Smooth muscle cell (in vitro differentiated cells): ENCODE data around the gene CFAP77. TPM values are rescaled to one million over a fixed set of nuclear protein-coding genes. Genes with fewer than 3 reads are reported as not detected.

ENCODE experiments used
- DNase-seq: peaks from one replicate; lab custom pipeline; 2025; ENCODE audit not compliant: unreplicated experiment; lab: John Stamatoyannopoulos, UW
- H2AFZ ChIP-seq: fragments of 200-600 bp; sonication (generic); 2 replicates; pipeline ENCODE4 v1.6.0; 2016; ENCODE audit warnings: antibody characterized with exemption, low read depth, mild to moderate bottlenecking
- H3F3A ChIP-seq: fragments of 200-600 bp; sonication (generic); 2 replicates; pipeline ENCODE4 v1.6.0; 2017; ENCODE audit warnings: antibody characterized with exemption, low read depth
- H3K27ac ChIP-seq: fragments of 200-600 bp; sonication (generic); 2 replicates; pipeline ENCODE4 v1.5.1; 2016; ENCODE audit warnings: low read depth, mild to moderate bottlenecking
- H3K27me3 ChIP-seq: fragments of 200-600 bp; sonication (generic); 2 replicates; pipeline ENCODE4 v1.6.1; 2016; ENCODE audit warnings: low read depth, mild to moderate bottlenecking
- H3K36me3 ChIP-seq: fragments of 200-600 bp; sonication (generic); 2 replicates; pipeline ENCODE4 v1.5.1; 2016; ENCODE audit warnings: low read depth
- H3K4me1 ChIP-seq: fragments of 200-600 bp; sonication (generic); 2 replicates; pipeline ENCODE4 v1.5.1; 2016; ENCODE audit warnings: low read depth
- H3K4me2 ChIP-seq: fragments of 200-600 bp; sonication (generic); 2 replicates; pipeline ENCODE4 v1.6.0; 2016; ENCODE audit warnings: mild to moderate bottlenecking
- H3K4me3 ChIP-seq: fragments of 200-600 bp; sonication (generic); 2 replicates; pipeline ENCODE4 v1.5.1; 2016; ENCODE audit warnings: mild to moderate bottlenecking
- H3K79me2 ChIP-seq: fragments of 200-600 bp; sonication (generic); 2 replicates; pipeline ENCODE4 v1.6.0; 2016; ENCODE audit warnings: low read depth, mild to moderate bottlenecking
- H3K9ac ChIP-seq: fragments of 200-600 bp; sonication (generic); 2 replicates; pipeline ENCODE4 v1.6.0; 2016; ENCODE audit warnings: low read depth
- H3K9me3 ChIP-seq: fragments of 200-600 bp; sonication (generic); replicated peaks from 2 replicates; pipeline ENCODE4 v1.5.1; 2016; ENCODE audit warnings: low read depth
- H4K20me1 ChIP-seq: fragments of 200-600 bp; sonication (generic); 2 replicates; pipeline ENCODE4 v1.6.0; 2016; ENCODE audit warnings: low read depth
- WGBS: methylation state at CpG from one replicate; pipeline ENCODE4 v1.1.7; 2016; ENCODE audit warnings: low lambda C conversion rate; 5-methylcytosine and 5-hydroxymethylcytosine counted together
- polyA plus RNA-seq: library from polyadenylated mRNA; unstranded; fragments of >200 nt; fragmentation: Nextera tagmentation; extraction: Ambion mirVana; gene quantifications from 2 replicates; pipeline ENCODE4 v1.2.1, GENCODE V29; 2016
- total RNA-seq: library from RNA; depleted of rRNA; stranded (reverse); fragments of >200 nt; gene quantifications from 2 replicates; pipeline ENCODE4 v1.2.3, GENCODE V29; 2014
- TF ChIP-seq, protein P1 (sequence below): fragments of 200-600 bp; sonication (generic); IDR thresholded peaks from 2 replicates; pipeline ENCODE4 v1.5.1; 2017; ENCODE audit warnings: borderline replicate concordance, mild to moderate bottlenecking, antibody characterized with exemption; ENCODE audit not compliant: insufficient read depth, poor library complexity, severe bottlenecking

CFAP77 gene
- total and polyA plus RNA-seq, 2 experiments from 2014 or later = 0.31 TPM; not detected in 1

DNA sequence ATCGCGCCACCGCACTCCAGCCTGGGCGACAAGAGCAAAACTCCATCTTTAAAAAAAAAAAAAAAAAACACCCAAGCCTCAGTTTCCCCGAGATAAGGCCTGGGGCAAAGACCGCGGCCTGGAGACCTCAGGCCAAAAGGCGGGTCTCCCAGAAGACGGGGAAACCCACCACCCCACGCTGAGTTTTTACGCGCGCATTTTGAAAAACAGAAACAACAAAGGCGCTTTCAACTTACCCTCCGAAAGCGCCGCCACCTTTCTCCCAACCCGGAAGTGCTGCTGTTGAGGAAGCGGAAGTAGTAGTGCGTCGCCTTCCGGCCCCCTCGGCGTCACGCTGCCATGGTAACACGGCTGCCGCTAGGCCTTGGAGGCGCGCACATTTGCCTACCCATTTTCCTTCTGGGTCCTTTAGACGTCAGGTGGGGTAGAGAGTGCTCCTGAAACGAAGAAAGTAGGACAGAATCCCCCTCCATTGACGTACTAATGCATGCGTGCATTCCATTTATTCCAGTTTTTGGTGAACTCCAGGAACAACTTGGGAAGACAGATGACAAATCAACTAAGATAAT is 3.4 kb upstream of the CFAP77 start, which contains the start of gene TTF1:
Gene TTF1, minus strand, starts transcription at position 287 of the 569 bp plus-strand sequence. CDS start 4,019 bp downstream, outside the sequence.
- no peaks in the 10 kb centered on the region for H3K9me3 ChIP-seq
- WGBS = 1% methylated on average over 33 of the region's 33 CpGs
- peak; percentile 33 for DNase-seq

DNA sequence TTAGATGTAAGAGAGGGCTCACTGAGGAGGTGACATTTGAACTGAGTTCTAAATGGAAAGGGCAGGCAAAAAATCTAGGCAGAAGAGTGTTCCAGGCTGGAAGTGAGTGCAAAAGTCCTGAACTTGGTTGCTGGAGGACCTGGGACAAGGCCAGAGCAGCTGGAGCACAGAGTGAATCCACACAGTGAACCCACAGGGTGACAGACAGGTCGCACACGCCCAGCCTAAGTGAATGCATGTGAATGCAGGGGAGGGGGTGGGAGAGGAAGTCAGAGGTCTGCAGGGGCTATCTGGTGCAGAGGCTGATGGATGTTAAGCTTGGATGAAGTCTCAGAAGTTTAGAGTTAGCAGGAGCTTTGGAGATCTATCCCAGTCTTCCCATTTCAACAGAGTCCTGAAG is 2.8 kb upstream of the CFAP77 start:
- TF ChIP-seq, protein P1, sequence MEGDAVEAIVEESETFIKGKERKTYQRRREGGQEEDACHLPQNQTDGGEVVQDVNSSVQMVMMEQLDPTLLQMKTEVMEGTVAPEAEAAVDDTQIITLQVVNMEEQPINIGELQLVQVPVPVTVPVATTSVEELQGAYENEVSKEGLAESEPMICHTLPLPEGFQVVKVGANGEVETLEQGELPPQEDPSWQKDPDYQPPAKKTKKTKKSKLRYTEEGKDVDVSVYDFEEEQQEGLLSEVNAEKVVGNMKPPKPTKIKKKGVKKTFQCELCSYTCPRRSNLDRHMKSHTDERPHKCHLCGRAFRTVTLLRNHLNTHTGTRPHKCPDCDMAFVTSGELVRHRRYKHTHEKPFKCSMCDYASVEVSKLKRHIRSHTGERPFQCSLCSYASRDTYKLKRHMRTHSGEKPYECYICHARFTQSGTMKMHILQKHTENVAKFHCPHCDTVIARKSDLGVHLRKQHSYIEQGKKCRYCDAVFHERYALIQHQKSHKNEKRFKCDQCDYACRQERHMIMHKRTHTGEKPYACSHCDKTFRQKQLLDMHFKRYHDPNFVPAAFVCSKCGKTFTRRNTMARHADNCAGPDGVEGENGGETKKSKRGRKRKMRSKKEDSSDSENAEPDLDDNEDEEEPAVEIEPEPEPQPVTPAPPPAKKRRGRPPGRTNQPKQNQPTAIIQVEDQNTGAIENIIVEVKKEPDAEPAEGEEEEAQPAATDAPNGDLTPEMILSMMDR = no peak
- Histone ChIP-seq H3K27ac (no peak overlapping the region), H3K4me1 (peaks cover 16% of the 10 kb centered on the region), H3K4me2 (peak overlapping the region; percentile 97), H3F3A (no peaks in the 10 kb centered on the region), H3K36me3 (no peaks in the 10 kb centered on the region), H3K79me2 (peaks cover 17% of the 10 kb centered on the region), H3K4me3 (peak overlapping the region; percentile 79), H3K9me3 (no peaks in the 10 kb centered on the region), H4K20me1 (no peaks in the 10 kb centered on the region), H3K9ac (no peak overlapping the region), H2AFZ (peak overlapping the region; percentile 88), H3K27me3 (peaks cover 33% of the 10 kb centered on the region)
- WGBS = 73% methylated on average over 2 of the region's 2 CpGs
- no peak for DNase-seq

More for the DNA sequence above, 3.4 kb upstream of the CFAP77 start, which contains the start of gene TTF1:
- TF ChIP-seq, protein P1 = no peak
- H3K4me3 ChIP-seq = peak within 1 kb of the TSS; percentile 79
- H3K4me2 ChIP-seq = peak within 1 kb of the TSS; percentile 97
- no peak within 1 kb of the TSS for H3K27ac ChIP-seq
- no peaks in the 10 kb centered on the region for H4K20me1 ChIP-seq
- H3K4me1 ChIP-seq = peaks cover 16% of the 10 kb centered on the region
- peaks cover 17% of the 10 kb centered on the region for H3K79me2 ChIP-seq
- peaks cover 28% of the 10 kb centered on the region for H3K27me3 ChIP-seq
- peak within 1 kb of the TSS; percentile 60 for H3K9ac ChIP-seq
- peak within 1 kb of the TSS; percentile 88 for H2AFZ ChIP-seq
- no peaks in the 10 kb centered on the region for H3F3A ChIP-seq
- H3K36me3 ChIP-seq = no peaks in the 10 kb centered on the region

DNA sequence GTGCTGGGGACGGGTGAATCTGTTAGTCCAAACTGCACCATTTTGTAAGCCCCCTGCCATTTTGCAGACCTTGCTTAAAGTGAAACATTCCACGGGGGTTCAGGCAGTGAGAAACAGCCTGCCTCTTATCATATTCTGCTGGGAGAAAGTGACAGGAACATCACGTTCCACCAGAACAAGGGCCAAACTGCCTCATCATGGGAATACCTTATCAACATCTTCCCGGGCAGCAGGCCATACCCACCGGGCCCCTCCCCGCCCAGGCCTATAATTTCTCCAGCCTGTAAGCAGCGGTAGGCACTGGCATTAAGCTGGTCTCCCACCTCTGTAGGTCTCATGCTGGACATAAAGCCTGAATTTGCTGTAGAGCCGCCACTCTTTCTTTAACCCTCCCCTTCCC is 1.5 kb upstream of the CFAP77 start:
- TF ChIP-seq, protein P1 = no peak
- WGBS = 78% methylated on average over 8 of the region's 8 CpGs
- Histone ChIP-seq H3K9me3 (no peaks in the 10 kb centered on the region), H3K4me2 (no peak overlapping the region), H3F3A (no peaks in the 10 kb centered on the region), H3K36me3 (no peaks in the 10 kb centered on the region), H2AFZ (no peak overlapping the region), H3K4me1 (peaks cover 16% of the 10 kb centered on the region), H3K27ac (no peak overlapping the region), H3K9ac (no peak overlapping the region), H4K20me1 (no peaks in the 10 kb centered on the region), H3K79me2 (peaks cover 17% of the 10 kb centered on the region), H3K4me3 (no peak overlapping the region), H3K27me3 (peaks cover 47% of the 10 kb centered on the region)
- no peak for DNase-seq

DNA sequence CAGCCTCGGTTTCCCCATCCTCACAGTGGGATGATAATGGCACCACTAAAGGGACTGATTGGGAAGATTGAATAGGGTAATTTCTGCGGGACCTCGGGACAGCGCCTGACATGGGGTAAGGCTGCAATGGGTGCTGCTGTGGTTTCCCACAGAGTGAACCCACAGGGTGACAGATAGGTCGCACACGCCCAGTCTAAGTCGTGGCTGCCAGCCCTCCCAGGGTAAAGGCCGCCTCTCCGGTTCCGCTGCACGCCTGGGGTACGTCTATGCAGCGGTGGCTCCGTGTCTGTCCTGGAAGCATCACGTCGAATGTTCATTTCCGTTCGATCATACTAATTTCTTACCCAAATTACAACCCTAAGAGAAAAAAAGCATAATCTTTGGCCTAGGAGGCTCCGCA is 631 bp downstream of the CFAP77 start:
- Histone ChIP-seq H3K4me3 (peak overlapping the region; percentile 65), H3K9ac (no peak overlapping the region), H3K79me2 (peaks cover 9% of the 10 kb centered on the region), H4K20me1 (no peaks in the 10 kb centered on the region), H3K9me3 (no peaks in the 10 kb centered on the region), H3K4me2 (peak overlapping the region; percentile 98), H3K36me3 (no peaks in the 10 kb centered on the region), H3F3A (no peaks in the 10 kb centered on the region), H3K27ac (no peak overlapping the region), H3K4me1 (peaks cover 20% of the 10 kb centered on the region), H2AFZ (peak overlapping the region; percentile 98), H3K27me3 (peaks cover 68% of the 10 kb centered on the region)
- 9% methylated on average over 19 of the region's 19 CpGs for WGBS
- no peak for DNase-seq
- TF ChIP-seq, protein P1 = no peak
